IMR-90 (cell line): ENCODE data around the gene MAN1C1. TPM values are rescaled to one million over a fixed set of nuclear protein-coding genes. Genes with fewer than 3 reads are reported as not detected.

Experiments
- ATAC-seq: fragments of 200-7000 bp; cut with Tn5 transposase; 2 replicates; pipeline ENCODE4 v1.9.1; 2020; ENCODE audit warnings: low read depth, mild to moderate bottlenecking, moderate library complexity
- BruUV-seq: library from RNA; stranded (reverse); fragments of 400-500 nt; replicated peaks from 2 replicates; lab custom pipeline; 2021; lab: Mats Ljungman, UMichigan
- CTCF ChIA-PET: fragments of 300-600 bp; formaldehyde crosslinking; extraction: SDS; loops from one replicate; lab custom pipeline; 2021; ENCODE audit warnings: antibody characterized with exemption; lab: Yijun Ruan, JAX
- POLR2A ChIA-PET: fragments of 300-600 bp; sonication (Branson Sonifier 250); formaldehyde crosslinking; loops from one replicate; lab custom pipeline; 2022; ENCODE audit warnings: antibody characterized with exemption; ENCODE audit not compliant: unreplicated experiment; lab: Charles Lee
- DNase-seq: peaks from one replicate; pipeline ENCODE4 v3.0.0; 2013
- H2AFZ ChIP-seq: replicated peaks from 2 replicates; pipeline ENCODE3; 2013; ENCODE audit warnings: low read length, mild to moderate bottlenecking; ENCODE audit not compliant: poor library complexity
- H2AK5ac ChIP-seq: 2 replicates; pipeline ENCODE4 v1.6.1; 2013; ENCODE audit warnings: low read depth, low read length, inconsistent platforms
- H2AK9ac ChIP-seq: replicated peaks from 2 replicates; pipeline ENCODE3; 2013; ENCODE audit warnings: mild to moderate bottlenecking, low read depth, low read length, moderate library complexity; ENCODE audit not compliant: poor library complexity
- H2BK120ac ChIP-seq: 2 replicates; pipeline ENCODE4 v1.6.1; 2013; ENCODE audit warnings: low read depth, low read length, inconsistent platforms
- H2BK15ac ChIP-seq: 3 replicates; pipeline ENCODE4 v1.6.1; 2013; ENCODE audit warnings: low read depth, low read length, inconsistent platforms
- H2BK20ac ChIP-seq: 2 replicates; pipeline ENCODE4 v1.6.1; 2013; ENCODE audit warnings: low read depth, mild to moderate bottlenecking, inconsistent platforms, low read length, moderate library complexity
- H2BK5ac ChIP-seq: 2 replicates; pipeline ENCODE4 v1.6.1; 2013; ENCODE audit warnings: mild to moderate bottlenecking, low read depth, low read length, inconsistent platforms; ENCODE audit not compliant: poor library complexity, severe bottlenecking
- H3K14ac ChIP-seq: replicated peaks from 2 replicates; pipeline ENCODE4 v1.6.1; 2013; ENCODE audit warnings: low read depth, low read length, inconsistent platforms
- H3K18ac ChIP-seq: 2 replicates; pipeline ENCODE4 v1.6.1; 2013; ENCODE audit warnings: low read depth, low read length, control low read depth
- H3K23ac ChIP-seq: 2 replicates; pipeline ENCODE4 v1.6.1; 2013; ENCODE audit warnings: low read depth, low read length, inconsistent platforms
- H3K27ac ChIP-seq: 2 replicates; pipeline ENCODE4 v1.5.1; 2013; ENCODE audit warnings: mild to moderate bottlenecking, control low read depth, low read length; ENCODE audit not compliant: insufficient read depth
- H3K27me3 ChIP-seq: 2 replicates; pipeline ENCODE4 v1.6.1; 2013; ENCODE audit warnings: low read length; ENCODE audit not compliant: control insufficient read depth, insufficient read depth
- H3K36me3 ChIP-seq: 2 replicates; pipeline ENCODE4 v1.6.1; 2013; ENCODE audit warnings: low read length, mixed read lengths; ENCODE audit not compliant: control insufficient read depth, insufficient read depth
- H3K4ac ChIP-seq: 2 replicates; pipeline ENCODE4 v1.6.1; 2013; ENCODE audit warnings: low read depth, low read length, inconsistent platforms
- H3K4me1 ChIP-seq: 2 replicates; pipeline ENCODE4 v1.6.1; 2013; ENCODE audit warnings: low read length, mixed read lengths; ENCODE audit not compliant: control insufficient read depth, insufficient read depth
- H3K4me2 ChIP-seq: 2 replicates; pipeline ENCODE4 v1.6.1; 2013; ENCODE audit warnings: low read depth, mild to moderate bottlenecking, control low read depth, low read length, moderate library complexity
- H3K4me3 ChIP-seq: 2 replicates; pipeline ENCODE4 v1.5.1; 2013; ENCODE audit warnings: low read depth, mild to moderate bottlenecking, control low read depth, low read length, moderate library complexity; ENCODE audit not compliant: insufficient read depth
- H3K56ac ChIP-seq: 2 replicates; pipeline ENCODE4 v1.6.1; 2013; ENCODE audit warnings: low read length, inconsistent platforms; ENCODE audit not compliant: insufficient read depth; ENCODE audit errors: extremely low read depth
- H3K79me1 ChIP-seq, 2 experiments: 2 replicates each; pipeline ENCODE4 v1.6.1; 2013; ENCODE audit warnings: low read length in 2 of 2, inconsistent platforms in 1 of 2, low read depth in 1 of 2
- H3K9ac ChIP-seq: 2 replicates; pipeline ENCODE4 v1.6.1; 2013; ENCODE audit warnings: low read depth, low read length, control low read depth
- H3K9me1 ChIP-seq: 2 replicates; pipeline ENCODE4 v1.6.1; 2013; ENCODE audit warnings: low read length, inconsistent platforms; ENCODE audit not compliant: insufficient read depth
- H3K9me3 ChIP-seq: 2 replicates; pipeline ENCODE4 v1.6.1; 2013; ENCODE audit warnings: low read length; ENCODE audit not compliant: control insufficient read depth, insufficient read depth
- H4K20me1 ChIP-seq: 2 replicates; pipeline ENCODE4 v1.6.1; 2013; ENCODE audit warnings: low read length, inconsistent platforms; ENCODE audit not compliant: insufficient read depth
- H4K5ac ChIP-seq: 2 replicates; pipeline ENCODE4 v1.6.1; 2013; ENCODE audit warnings: mild to moderate bottlenecking, low read depth, low read length, control low read depth
- H4K8ac ChIP-seq, 2 experiments: 2 replicates each; pipeline ENCODE4 v1.6.1; 2013; ENCODE audit warnings: low read depth in 2 of 2, low read length in 2 of 2, control low read depth in 1 of 2, inconsistent platforms in 1 of 2
- H4K91ac ChIP-seq: 2 replicates; pipeline ENCODE4 v1.6.1; 2013; ENCODE audit warnings: low read depth, low read length, inconsistent platforms; ENCODE audit not compliant: insufficient read depth
- BHLHE40 ChIP-seq: fragments of 150-350 bp; IDR thresholded peaks from 2 replicates; pipeline ENCODE4 v1.6.1; 2016; ENCODE audit warnings: mild to moderate bottlenecking, low read depth, low read length
- CEBPB ChIP-seq: IDR thresholded peaks from 2 replicates; pipeline ENCODE4 v1.6.1; 2012; ENCODE audit warnings: low read depth, low read length, improper control_type of control experiment
- CHD1 ChIP-seq: IDR thresholded peaks from 2 replicates; pipeline ENCODE4 v1.6.1; 2012; ENCODE audit warnings: low read depth, low read length, improper control_type of control experiment
- ELK1 ChIP-seq: fragments of 150-350 bp; IDR thresholded peaks from 2 replicates; pipeline ENCODE4 v1.6.1; 2016; ENCODE audit warnings: low read depth, mild to moderate bottlenecking, low read length, moderate library complexity, borderline replicate concordance
- FOS ChIP-seq: fragments of 150-350 bp; IDR thresholded peaks from 2 replicates; pipeline ENCODE4 v1.6.1; 2016; ENCODE audit warnings: low read depth, low read length
- MAFK ChIP-seq: IDR thresholded peaks from 2 replicates; pipeline ENCODE4 v1.6.1; 2012; ENCODE audit warnings: low read depth, low read length, improper control_type of control experiment
- MAZ ChIP-seq: IDR thresholded peaks from 2 replicates; pipeline ENCODE4 v1.6.1; 2012; ENCODE audit warnings: low read depth, mild to moderate bottlenecking, low read length, improper control_type of control experiment, moderate library complexity, borderline replicate concordance
- MXI1 ChIP-seq: IDR thresholded peaks from 2 replicates; pipeline ENCODE4 v1.6.1; 2012; ENCODE audit warnings: low read depth, mild to moderate bottlenecking, low read length, moderate library complexity, borderline replicate concordance
- NFE2L2 ChIP-seq: fragments of 150-350 bp; IDR thresholded peaks from 2 replicates; pipeline ENCODE4 v1.6.1; 2016; ENCODE audit warnings: low read depth, mild to moderate bottlenecking, low read length
- RAD21 ChIP-seq: IDR thresholded peaks from 2 replicates; pipeline ENCODE4 v1.6.1; 2012; ENCODE audit warnings: low read length, improper control_type of control experiment
- RCOR1 ChIP-seq: IDR thresholded peaks from 2 replicates; pipeline ENCODE4 v1.6.1; 2012; ENCODE audit warnings: mild to moderate bottlenecking, low read length, improper control_type of control experiment; ENCODE audit not compliant: insufficient replicate concordance
- RFX5 ChIP-seq: IDR thresholded peaks from 2 replicates; pipeline ENCODE4 v1.8.0; 2012; ENCODE audit warnings: low read depth, mild to moderate bottlenecking, low read length, moderate library complexity
- WGBS, 2 experiments: methylation state at CpG; one replicate each; pipeline versions ENCODE4 v1.1.5 to v1.1.7; 2013; ENCODE audit warnings: missing lambda C conversion rate in 2 of 2; ENCODE audit not compliant: insufficient read length in 1 of 2; ENCODE audit errors: extremely low coverage in 2 of 2; 5-methylcytosine and 5-hydroxymethylcytosine counted together
- dilution Hi-C: fragments of 300-500 bp; cut with HindIII; formaldehyde crosslinking; loops from one replicate; pipeline ENCODE4 v1.14.3; 2018; ENCODE audit warnings: low sequenced_read_pairs; ENCODE audit not compliant: unreplicated experiment
- in situ Hi-C: fragments of 300-500 bp; cut with MboI; formaldehyde crosslinking; loops from 3 replicates; pipeline ENCODE4 v1.14.3; 2019; ENCODE audit warnings: low sequenced_read_pairs, inconsistent platforms, mixed read lengths
- intact Hi-C: fragments of 100-400 bp; cut with micrococcal nuclease; formaldehyde crosslinking; loops from 2 replicates; pipeline ENCODE4 v1.10.0; 2022
- polyA plus RNA-seq, 3 experiments: library from polyadenylated mRNA; depleted of rRNA; stranded (reverse); fragments of >200 nt; gene quantifications; 2 replicates each; pipeline ENCODE4 v1.2.3, GENCODE V29; 2012; ENCODE audit warnings: low replicate concordance in 1 of 3
- total RNA-seq: library from RNA; depleted of rRNA; stranded (reverse); fragments of >200 nt; gene quantifications from 2 replicates; pipeline ENCODE4 v1.2.3, GENCODE V29; 2012

Gene MAN1C1
- total and polyA plus RNA-seq, 2 of the 4 experiments (the other 2 are of a cell fraction): 3.2 to 11.3 TPM

- H2BK20ac ChIP-seq: 0 out of 2 replicates have a peak overlapping the region, but pooled peaks have one; percentile 3
- no peaks in the 10 kb centered on the region for H3K79me1 ChIP-seq
- intact Hi-C loops: no loop called here
- peak overlapping the region; percentile 65 for H2AK9ac ChIP-seq
- H2BK120ac ChIP-seq: peak overlapping the region; percentile 60
- H3K14ac ChIP-seq: peak overlapping the region; percentile 56; the same call in 1 of the 2 replicates
- peak overlapping the region; percentile 83; the same call in 1 of the 2 replicates for H2AK5ac ChIP-seq
- H3K4me3 ChIP-seq: no peak overlapping the region
- no peak overlapping the region; the same call in 2 of the 3 replicates for H2BK15ac ChIP-seq
- BruUV-seq: no TSS peak
- peak overlapping the region in 1 of 2 experiments; percentile 56; a peak in 1 of 4 replicates for H4K8ac ChIP-seq
- WGBS, 2 experiments: no CpG with 5 or more reads among the region's 9 CpGs
- in situ Hi-C loops: no loop called here
- dilution Hi-C loops: no loop called here
- DNase-seq (peak; percentile 63), ATAC-seq (peak; percentile 36)
- H3K23ac ChIP-seq: peak overlapping the region; percentile 49; the same call in 1 of the 2 replicates
- ChIA-PET POLR2A (no interaction called here), CTCF (no interaction called here)
- H2AFZ ChIP-seq: peak overlapping the region; percentile 37
- H3K9me1 ChIP-seq: peaks cover 10% of the 10 kb centered on the region
- H4K5ac ChIP-seq: no peak overlapping the region
- H4K20me1 ChIP-seq: no peaks in the 10 kb centered on the region; the same call in 1 of the 2 replicates
- H3K27me3 ChIP-seq: no peaks in the 10 kb centered on the region
- H3K4me1 ChIP-seq: peaks cover 12% of the 10 kb centered on the region
- no peak overlapping the region for H3K27ac ChIP-seq
- H4K91ac ChIP-seq: no peak overlapping the region; the same call in 1 of the 2 replicates
- H3K9me3 ChIP-seq: no peaks in the 10 kb centered on the region
- no peak overlapping the region for H3K4me2 ChIP-seq
- H3K56ac ChIP-seq: no peak overlapping the region
- TF ChIP-seq FOS (no peak), CHD1 (no peak), RCOR1 (no peak), MAZ (no peak), RAD21 (no peak), BHLHE40 (no peak), RFX5 (no peak), NFE2L2 (no peak), MAFK (no peak), ELK1 (no peak), CEBPB (no peak), MXI1 (no peak)
- no peak overlapping the region for H2BK5ac ChIP-seq
- H3K18ac ChIP-seq: no peak overlapping the region
- H3K4ac ChIP-seq: peak overlapping the region; percentile 63
- no peak overlapping the region for H3K9ac ChIP-seq
- H3K36me3 ChIP-seq: peaks cover 6% of the 10 kb centered on the region; the same call in 1 of the 2 replicates
Observed at GRCh38 chr1:25683731-25684130, 67.1 kb downstream of the MAN1C1 start.
